A549 (cell line): ENCODE measurements around the gene ZNF195.

Experiments
- CBX2 ChIP-seq: fragments of 200-600 bp; sonication (generic); IDR thresholded peaks from 2 replicates; pipeline ENCODE4 v1.6.1; 2016; ENCODE audit warnings: low read depth, mild to moderate bottlenecking, borderline replicate concordance
- CTCF ChIP-seq: fragments of >200 bp; sonication (Bioruptor Twin); formaldehyde crosslinking; IDR thresholded peaks from 3 replicates; pipeline ENCODE4 v1.5.1; 2016
- EP300 ChIP-seq, 2 experiments: fragments of >200 bp; sonication (Bioruptor Twin); formaldehyde crosslinking; IDR thresholded peaks; 2 replicates in 1 of 2; 3 replicates in 1 of 2; pipeline ENCODE4 v1.6.1; 2016 to 2017
- HDAC2 ChIP-seq: fragments of 200-600 bp; sonication (generic); IDR thresholded peaks from 2 replicates; pipeline ENCODE4 v1.6.1; 2016
- KDM5A ChIP-seq: fragments of 200-600 bp; sonication (generic); IDR thresholded peaks from 2 replicates; pipeline ENCODE4 v1.6.1; 2016; ENCODE audit warnings: antibody characterized with exemption, mild to moderate bottlenecking
- MAFK ChIP-seq: fragments of 450-650 bp; IDR thresholded peaks from 2 replicates; pipeline ENCODE4 v1.6.1; 2014; ENCODE audit not compliant: partially characterized antibody
- MAZ ChIP-seq: fragments of 150-350 bp; IDR thresholded peaks from 2 replicates; pipeline ENCODE4 v1.6.1; 2014; ENCODE audit warnings: antibody characterized with exemption, low read depth, low read length, borderline replicate concordance
- MYC ChIP-seq: IDR thresholded peaks from 2 replicates; pipeline ENCODE4 v1.6.1; 2012; ENCODE audit warnings: mild to moderate bottlenecking, inconsistent platforms, low read length, improper control_type of control experiment, borderline replicate concordance
- PHF8 ChIP-seq: fragments of 200-600 bp; sonication (generic); IDR thresholded peaks from 2 replicates; pipeline ENCODE4 v1.6.1; 2016; ENCODE audit warnings: low read depth, mild to moderate bottlenecking, antibody characterized with exemption, moderate library complexity, borderline replicate concordance
- POLR2A ChIP-seq: IDR thresholded peaks from 2 replicates; pipeline ENCODE4 v1.6.1; 2012; ENCODE audit warnings: mild to moderate bottlenecking, low read length
- RAD21 ChIP-seq, 2 experiments: fragments of >200 bp in 1 of 2; sonication (Bioruptor Twin) in 1 of 2; formaldehyde crosslinking in 1 of 2; IDR thresholded peaks in 1 of 2; conservative IDR thresholded peaks in 1 of 2; 2 replicates in 1 of 2; 3 replicates in 1 of 2; pipeline ENCODE4 v1.6.1; 2012 to 2018; ENCODE audit warnings: inconsistent platforms in 1 of 2
- SMC3 ChIP-seq: fragments of >200 bp; sonication (Bioruptor Twin); formaldehyde crosslinking; IDR thresholded peaks from 3 replicates; pipeline ENCODE4 v1.6.1; 2018; ENCODE audit warnings: inconsistent platforms
- USF2 ChIP-seq: fragments of 450-650 bp; IDR thresholded peaks from 2 replicates; pipeline ENCODE4 v1.6.1; 2014; ENCODE audit warnings: antibody characterized with exemption
- ZFP36 ChIP-seq: fragments of 450-650 bp; IDR thresholded peaks from 2 replicates; pipeline ENCODE4 v1.6.1; 2014; ENCODE audit warnings: borderline replicate concordance; ENCODE audit not compliant: partially characterized antibody

GRCh38 chr11:3344327-3345174, 34.4 kb downstream of the ZNF195 start:
- TF ChIP-seq CTCF (no peak), MAZ (no peak), SMC3 (no peak), POLR2A (no peak), EP300 (IDR thresholded peaks at IDR 0.05) (no peak), PHF8 (no peak), MAFK (no peak), ZFP36 (no peak), RAD21 (conservative IDR thresholded peaks at IDR 0.05 in 1 of 2, IDR thresholded peaks at IDR 0.05 in 1 of 2) (no peak), HDAC2 (no peak), USF2 (no peak), MYC (no peak), CBX2 (no peak), KDM5A (no peak)
